GM21367 (cell line): ENCODE measurements around the gene SETBP1.

Experiments
- ATAC-seq: cut with Tn5 transposase; IDR thresholded peaks from one replicate; pipeline ENCODE4 v1.9.1; 2021; ENCODE audit not compliant: unreplicated experiment

The SETBP1 gene

DNA sequence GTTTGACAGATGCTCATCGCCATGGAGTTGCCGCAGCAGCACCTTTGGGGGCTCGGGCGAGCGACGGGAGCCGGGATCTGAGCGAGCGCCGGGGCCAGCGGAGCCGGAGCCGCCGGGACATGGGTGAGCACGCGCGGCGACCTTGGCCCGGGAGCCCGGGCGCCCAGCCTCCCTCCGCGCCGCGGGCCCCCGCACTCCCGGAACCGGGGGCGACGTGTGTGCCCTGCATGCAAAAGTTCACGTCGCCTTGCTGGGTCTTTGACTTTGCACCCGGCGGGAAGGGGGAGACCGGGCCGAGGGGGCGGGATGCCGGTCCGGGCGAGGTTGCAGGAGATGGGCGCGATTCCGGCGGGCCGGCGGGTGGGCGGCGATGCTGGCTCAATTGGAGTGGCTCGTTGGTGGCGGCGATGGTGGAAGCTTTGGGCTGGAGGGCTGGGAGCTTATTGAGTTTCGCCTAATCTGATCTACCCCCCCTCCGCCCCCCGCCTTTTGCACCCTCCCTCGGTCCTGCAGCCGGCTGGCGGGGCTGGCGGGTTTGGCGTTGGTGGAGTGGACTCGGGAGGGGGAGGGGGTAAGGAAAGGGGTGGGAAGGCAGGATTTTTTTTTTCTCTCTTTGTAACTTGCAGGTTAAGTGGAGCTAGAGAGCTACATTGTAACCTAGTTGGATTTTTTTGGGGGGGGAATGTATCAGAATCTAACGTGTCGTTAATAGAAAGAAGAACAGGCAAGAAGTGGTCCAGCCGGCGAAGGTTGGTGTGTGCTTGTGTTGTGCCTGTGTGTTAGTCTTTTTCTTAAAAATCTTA, at the start of gene SETBP1:
Gene SETBP1, plus strand, starts transcription at position 616 of the 803 bp plus-strand sequence. CDS start 20,459 bp downstream, outside the sequence.
- ATAC-seq: peak; percentile 19

DNA sequence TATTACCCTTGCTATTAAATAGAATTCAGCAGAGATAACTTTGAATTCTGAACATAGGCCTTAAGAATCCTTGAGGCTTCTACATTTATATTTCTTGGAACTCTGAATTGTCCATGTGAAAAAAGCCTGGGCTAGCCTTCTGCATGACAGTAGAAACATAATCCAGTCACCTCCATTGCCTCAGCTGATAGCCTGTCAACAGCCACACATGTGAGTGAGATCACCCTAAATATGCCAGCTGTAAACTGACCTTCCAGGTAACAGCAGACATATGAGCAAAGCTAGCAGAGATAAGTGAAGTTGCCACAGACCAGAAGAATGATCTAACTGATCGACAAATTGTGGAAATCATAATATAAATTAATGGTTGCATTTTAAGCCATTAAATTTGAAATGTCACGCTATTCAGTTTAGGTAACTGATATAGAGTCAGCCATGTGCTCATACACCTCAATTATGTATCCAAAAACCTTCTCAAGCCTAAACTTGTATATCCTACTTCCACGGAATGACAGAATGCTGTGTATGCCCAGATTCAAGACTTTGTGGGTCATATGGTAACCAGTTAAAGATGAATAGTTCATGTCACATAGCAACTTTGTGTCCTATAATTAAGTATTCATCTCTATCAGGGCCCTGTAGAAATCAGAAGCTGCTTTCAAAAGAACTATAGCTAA, 48.1 kb upstream of the SETBP1 start:
- no peak for ATAC-seq

DNA sequence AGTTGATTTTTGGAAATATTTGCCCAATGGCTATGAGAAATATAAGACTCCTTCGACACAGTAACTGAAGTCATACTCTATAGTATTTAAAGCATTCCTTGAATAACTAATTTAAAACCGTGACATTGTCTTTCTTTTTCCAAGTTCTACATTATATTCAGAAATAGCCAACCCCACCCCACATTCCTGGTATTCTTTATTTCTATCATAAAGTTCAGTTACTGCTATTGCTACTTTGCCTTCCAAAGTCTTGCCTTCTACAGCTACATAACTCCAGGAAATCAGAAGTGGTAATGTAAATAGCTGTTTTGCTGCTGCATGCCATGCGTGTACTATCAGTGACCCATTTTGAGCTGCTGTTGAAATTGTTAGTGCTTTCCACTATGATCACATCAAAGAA, 45.1 kb upstream of the SETBP1 start:
- ATAC-seq: no peak

DNA sequence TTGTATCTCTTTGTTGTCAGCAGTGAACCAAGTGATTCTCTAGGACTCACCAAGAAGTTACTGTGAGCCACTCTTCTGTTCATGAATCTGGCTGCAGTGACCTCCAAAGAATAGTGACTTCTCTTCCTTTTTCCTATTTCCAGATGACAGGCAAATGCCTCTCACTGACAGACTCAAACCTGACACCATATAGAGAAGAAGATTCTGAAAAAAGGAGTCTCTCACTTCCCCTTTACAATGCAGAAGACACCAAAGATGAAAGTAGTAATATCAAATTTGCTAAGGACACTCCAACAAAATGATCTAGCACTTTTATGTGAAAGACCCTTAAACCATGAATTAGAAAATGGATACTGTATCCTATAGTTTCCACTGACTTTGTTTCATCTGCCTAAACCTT, 44.4 kb upstream of the SETBP1 start:
- ATAC-seq: peak; percentile 87

DNA sequence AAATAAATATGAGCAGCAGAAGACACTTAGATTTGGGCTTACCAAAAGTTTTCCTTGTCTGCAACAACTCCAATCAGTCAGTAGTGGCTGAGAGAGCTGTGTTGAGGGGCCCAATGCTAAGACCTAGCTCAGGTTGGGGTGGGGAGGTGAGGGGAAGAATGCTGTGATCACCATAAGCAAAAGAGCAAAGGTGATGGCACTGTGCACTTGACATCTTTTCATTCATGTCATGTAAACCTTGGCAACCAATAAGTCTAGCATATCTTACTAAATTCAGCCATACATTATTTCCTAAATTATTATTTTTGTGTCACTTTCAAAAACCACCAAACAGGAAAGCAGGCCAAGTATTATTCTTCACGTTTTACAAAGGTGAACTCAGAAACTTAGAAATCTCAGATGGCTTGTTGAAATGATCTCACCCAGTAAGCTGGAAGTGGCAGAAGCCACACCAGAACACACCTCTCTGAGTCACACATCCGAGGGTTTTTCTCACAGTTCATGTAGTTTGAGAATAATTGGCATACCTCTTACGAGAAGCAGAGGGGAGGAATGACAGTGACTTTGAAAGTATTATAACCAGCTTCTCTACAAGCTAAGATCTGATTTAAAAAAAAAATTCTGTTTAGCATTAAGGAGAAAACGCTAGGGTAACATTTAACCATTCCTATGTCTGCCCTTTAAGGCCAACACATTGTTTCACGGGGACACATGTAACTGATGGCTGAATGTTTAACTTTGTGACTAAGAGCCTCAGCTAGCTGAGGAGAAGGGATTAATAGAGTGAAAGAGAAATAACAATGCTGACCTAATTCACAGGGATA, 43.3 kb upstream of the SETBP1 start:
- no peak for ATAC-seq

DNA sequence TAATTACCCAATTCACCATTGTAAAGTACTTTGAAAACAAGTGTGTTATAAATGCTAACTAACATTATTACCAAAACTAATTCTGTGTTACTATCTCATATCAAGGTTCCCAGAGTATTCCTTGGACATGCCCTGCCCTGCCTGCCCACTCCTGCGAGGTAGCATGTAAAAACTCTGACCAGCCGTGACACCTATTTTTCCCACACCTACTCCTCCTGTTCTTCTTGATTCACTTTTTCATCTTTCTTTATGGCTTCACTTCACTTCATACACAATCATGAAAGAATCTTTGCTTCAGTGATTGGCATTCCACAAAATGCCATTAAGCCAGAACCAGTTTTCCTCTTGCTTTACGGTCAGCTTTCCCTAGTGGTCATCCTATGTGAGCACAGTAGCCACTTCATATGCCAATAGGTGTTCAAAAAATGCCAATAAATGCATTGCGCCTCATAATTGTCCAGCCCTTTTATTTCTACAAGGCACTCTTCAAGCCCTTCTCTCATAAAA, 42.6 kb upstream of the SETBP1 start:
- ATAC-seq: no peak

DNA sequence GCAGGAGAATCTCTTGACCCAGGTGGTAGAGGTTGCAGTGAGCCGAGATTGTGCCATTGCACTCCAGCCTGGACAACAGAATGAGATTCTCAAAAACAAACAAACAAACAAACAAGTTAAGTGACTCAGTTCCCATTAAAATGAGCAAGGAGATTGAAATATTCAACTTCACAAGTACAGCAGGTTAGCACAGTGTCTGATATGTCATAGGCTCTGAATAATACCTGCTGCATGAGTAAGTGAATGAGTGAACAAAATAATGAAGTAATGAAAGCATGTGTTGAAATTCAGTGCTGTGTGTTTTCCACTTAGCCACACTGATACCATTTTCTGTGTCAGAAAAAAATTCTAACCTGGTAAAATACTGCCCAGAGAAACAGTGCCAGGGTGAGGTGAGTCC, 41.9 kb upstream of the SETBP1 start:
- no peak for ATAC-seq

DNA sequence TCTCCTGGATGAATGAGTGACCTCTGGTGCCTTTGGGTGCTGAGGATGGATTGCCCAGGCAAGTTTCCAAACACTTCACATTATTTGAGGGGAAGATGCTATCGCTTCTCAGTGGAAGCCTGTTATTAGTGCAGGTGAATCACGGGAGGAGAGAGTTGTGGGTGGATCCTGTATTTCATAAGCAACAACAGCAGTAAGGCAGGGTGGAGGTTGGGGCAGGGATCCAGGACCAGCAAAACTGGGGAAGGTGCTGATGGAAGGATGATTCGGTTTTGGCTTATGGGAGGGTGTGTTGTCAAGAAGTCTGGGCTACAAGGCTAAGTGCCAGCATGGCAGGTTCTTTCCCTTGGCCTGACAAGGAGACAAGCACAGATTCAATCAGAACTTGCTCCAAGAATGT, 37.7 kb upstream of the SETBP1 start:
- ATAC-seq: no peak

DNA sequence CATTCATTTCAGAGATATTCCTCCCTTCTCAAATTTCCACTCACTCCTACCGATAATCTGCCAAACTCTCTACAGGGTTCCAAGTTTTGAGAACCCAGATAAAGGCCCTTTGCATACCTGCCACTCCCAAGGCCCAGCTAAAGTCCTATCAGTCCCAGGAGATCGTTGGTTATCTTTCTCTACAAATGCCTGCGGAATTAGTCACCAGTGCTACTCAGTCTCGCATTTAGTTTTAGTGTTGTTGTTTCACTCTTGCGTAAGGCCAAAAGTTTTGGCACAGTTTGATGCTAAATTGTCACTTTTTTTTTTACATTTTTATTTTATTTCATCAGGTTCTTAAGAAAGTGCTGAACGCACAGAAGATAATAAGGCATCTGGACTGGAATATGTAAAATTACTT, 29.2 kb upstream of the SETBP1 start:
- no peak for ATAC-seq

DNA sequence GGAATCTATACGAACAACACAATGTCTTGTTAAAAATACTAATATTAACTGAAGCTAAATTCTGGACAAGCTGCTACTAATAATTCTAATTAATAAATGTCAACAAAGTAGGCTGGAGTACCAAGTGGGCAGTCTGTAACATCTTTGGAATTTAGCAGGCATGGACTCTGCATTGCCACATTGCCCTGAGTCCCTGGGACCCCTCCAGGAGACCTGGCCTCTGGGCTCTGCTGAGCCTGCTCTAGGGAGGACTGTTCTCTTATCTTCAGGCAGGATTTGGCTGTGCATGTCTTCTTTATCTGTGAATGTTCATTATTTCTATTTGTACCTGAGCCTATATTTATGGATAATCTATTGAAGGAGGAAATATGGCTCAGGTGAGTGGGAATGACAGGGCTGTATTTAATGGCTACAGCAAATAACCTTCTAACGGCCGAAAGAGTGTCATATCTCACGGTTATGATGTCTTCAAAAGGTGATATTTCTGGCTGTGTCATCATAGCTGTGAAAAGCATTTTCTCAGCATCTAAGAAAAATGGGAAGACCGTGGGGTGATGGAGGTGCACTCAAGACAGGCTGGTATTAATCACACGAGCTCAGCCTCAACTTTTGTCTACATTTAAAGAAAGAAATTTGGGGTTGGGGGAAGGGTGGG, 28.6 kb upstream of the SETBP1 start:
- ATAC-seq: no peak

DNA sequence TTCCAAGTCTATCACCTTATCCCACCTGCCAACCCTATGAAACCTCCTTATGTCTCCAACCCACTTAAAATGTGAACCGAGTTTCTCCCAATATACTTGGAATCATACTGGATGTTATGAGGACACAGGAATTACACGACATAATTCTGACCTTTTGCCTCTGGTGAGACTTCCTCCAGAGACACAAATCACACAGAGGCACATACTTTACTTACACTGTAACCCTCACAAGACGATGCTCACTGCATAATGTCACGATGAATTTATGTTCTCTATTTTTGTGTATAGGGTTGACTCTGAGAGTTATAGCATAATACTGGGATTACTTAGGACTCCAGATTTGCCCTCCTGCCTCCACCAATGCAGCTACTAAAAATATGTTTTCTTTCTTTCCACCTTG, 28.0 kb upstream of the SETBP1 start:
- no peak for ATAC-seq

DNA sequence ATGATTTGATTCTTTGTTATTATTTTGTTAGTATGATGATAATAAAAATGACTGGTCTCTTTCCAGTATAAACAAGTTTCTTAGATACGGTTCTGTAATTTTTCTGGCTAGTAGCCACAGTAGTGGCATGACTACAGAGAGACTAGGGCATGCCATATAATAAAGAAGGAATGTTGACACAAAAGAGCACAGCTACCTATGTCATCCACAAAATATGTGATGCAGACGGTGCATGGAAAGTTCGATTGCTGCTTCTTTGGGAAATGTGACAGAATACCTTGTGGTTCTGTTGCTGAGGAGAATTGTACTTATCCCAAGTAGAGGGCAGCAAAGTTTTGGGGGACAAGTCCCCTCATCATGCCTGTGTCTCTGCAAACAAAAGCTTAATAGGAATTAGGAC, 26.1 kb upstream of the SETBP1 start:
- no peak for ATAC-seq

DNA sequence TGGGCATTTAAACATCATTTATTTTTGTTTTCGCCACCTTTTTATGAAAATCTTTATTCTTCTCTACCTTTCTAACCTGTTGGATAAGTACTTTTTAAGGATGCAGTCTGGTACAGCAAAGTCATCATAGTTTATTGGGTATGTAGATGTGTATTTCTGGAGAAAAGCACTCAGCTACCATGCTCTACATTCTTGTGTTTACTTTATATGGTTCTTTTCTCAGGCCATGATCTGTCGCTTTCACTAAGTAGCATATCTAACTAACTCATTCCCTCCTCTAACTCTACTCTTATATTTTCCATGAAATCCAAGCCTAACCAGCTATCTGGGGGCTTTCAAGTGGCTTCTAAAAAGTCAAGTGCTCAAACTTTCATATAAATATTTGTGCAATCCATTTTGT, 25.3 kb upstream of the SETBP1 start:
- no peak for ATAC-seq

DNA sequence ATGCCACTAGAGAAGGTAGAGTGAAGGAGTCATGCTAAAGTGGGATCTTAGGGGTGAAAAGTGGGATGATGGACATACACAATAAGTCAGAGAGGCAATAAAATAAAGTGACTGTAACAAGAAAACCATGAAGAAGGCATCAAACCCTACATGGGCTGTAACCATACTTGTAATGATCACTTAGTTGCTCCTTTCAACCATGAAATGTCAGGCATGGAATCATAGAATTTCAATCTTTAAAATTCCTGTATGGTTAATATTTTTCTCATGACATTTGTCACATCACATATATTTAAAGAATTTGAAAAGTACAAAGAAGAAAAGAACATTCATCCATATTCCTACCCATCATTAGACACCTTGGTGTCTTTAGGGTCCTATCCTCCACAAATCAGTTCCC, 20.9 kb upstream of the SETBP1 start:
- ATAC-seq: no peak

DNA sequence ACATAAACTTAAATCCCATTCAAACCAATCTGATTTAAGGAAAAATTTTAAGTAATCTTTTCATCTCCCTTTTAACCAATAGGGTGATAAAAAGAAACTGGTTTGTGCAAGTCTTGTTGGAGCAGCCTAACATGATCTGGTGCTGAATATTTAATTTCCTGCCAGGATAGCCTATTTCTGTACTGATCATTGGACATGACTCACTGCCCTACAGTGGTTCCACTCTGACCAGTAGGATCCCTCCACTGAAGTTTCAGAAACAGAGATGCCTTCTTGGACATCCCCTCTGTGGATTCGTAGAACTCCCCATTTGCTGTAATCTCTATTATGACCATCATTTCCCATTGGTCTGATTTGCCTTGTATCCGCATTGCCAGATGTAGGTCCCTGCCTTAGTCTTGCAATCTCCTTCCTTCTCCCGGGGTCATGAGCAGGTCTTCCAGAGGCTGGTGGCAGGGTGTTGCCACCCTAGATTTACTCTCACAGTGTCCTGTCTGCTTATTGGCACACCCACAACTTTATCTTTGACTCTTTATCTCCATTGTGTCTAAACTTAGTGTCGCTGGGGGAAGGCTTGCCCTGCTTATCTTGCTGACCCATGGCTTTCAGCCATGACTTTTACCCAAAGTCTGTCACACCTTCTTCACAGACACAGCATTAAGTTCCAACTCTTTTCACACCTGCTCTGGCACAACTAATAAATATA, 12.3 kb upstream of the SETBP1 start:
- no peak for ATAC-seq

DNA sequence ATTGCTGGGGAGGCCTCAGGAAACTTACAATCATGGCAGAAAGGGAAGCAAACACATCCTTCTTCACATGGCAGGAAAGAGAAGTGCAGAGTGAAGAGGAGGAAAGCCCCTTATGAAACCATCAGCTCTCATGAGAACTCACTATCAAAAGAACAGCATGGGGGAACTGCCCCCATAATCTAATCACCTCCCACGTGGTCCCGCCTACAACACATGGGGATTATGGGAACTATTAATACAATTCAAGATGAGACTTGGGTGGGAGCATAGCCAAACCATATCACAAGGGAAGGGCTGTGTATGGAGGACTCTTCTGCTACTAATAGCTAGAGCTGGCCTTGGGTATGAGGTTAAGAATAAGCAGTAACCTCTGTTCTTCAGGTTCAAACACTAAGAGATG, 8.8 kb upstream of the SETBP1 start:
- no peak for ATAC-seq

DNA sequence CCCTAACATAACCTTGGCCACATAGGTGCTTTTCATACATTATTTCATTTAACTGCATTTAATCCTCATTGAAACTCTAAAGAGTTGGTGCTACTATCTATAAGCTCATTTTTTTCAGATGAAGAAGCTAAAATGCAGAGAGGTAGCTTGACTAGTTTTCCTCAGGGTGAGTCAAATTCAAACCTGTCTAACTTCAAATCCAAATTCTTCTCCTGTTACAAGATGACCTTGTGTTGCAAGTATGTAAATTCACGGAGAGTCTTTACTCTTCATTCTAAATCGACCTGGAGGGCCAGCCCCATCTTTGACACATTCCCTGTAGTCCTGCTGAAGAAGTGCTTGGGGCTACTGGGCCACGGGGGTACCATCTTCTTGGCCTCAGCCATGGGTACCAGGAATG, 8.2 kb upstream of the SETBP1 start:
- ATAC-seq: no peak

DNA sequence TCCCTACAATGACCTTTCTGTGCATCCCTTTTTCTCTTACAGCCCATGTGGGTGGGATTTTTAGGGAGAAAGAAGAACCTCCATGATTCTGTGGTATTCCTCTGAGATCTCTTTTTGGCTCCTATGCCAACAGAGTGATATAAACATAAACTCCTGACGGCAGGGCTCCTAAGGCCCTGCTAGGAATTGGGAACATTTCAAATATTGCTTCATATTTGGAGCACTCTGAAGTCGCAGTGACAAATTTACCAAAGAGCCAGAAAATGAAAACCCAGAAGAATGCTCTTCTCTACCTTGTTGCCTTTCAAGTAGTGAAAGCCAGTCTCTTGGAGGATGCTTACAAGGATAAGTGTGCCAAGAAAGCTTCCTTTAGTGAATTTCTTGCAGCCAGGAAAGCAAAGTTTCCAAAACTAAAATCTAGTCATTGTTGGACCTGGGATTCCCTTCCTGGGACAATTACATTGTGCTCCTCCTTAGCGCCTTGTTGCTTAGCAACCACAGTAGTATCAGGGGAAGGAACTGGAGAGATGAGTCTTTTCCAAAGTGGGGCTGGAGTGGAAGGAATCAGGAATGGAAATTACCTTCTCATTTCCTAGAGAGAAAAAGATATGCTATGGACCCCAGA, 7.3 kb upstream of the SETBP1 start:
- no peak for ATAC-seq

DNA sequence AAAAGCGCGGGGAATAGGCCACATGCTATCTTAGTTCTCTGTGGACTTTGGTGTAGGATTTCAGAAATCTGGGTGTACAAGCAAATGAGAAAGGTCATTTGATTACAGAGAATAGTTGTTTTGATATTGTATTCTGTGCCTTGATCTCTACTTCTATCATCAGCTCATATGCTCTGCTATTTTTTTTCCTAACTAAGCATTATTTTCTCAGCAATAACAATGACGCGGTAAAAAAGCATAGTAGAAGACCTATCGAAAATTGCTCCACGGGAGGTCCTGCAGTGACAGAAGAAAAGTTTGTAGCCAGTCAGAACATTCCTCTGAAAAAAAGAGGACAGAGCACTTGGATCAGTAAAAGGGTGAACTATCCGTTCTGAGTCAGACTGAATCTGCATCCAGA, 2.8 kb upstream of the SETBP1 start:
- ATAC-seq: no peak

DNA sequence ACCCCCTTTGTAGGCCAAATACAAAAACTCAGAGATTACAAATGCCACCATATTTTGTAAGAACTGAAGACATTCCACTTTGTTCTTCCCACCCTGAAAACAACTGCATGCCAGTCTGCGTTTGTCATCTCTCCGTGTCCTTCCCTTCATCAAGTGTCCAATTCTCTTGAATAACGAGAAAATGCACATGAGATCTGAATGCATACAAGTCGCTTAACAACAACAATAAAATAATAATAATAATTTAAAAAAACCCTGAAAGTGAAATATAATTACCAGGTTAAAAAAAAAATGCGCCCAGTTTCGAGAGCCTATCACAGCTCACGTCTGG, 2.0 kb upstream of the SETBP1 start:
- ATAC-seq: no peak
